Measurements from ENCODE around the gene GIMAP2.

Gene GIMAP2

DNA sequence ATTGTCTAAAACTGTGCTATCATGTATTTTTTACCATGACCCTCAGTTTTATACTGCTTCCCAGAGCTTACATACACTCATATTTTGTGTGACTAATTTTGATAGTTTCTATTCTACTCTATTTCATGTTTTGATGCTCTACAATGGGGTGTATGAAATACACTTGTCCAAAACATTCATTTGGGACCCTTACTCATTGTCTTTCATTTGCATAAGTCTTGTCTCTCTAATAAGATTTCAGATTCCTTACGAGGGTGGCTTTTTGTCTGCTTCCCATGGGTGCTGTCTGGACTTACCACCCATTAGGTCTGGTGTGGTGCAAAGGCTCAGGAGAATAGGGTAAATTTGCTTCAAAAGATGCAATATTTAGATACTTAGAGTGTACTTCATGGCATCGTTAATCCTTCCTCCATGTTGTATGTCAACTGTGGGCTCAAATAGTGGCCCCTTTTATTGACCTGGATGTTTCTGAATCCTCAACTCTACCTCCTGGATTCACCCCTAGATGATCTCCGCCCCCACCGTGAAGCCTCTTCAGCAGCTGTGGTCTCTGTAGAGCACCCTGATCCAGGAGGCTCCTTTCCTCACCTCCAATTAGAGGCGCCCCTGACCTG, 48.1 kb downstream of the GIMAP2 start:
- DNase-seq (ENCODE audit: low spot score): no peak

DNA sequence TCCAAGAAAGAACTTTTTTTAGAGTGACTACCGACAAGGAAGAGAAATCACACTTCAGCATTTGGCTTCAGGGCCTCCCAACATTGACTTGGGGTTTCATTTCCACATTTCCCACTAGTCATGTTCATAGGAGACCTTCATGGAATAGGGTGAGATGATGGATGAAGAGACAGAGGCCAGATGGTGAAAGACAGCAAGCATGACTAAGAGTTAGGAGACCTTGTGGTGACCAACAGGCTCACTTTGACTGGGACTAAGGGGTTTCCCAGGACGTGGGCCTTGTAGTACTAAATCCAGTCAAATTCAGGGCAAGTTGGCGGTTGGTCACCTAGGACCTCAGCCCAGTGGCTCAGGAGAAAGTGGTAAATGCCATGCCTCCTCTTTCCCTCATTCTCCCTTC, 48.7 kb downstream of the GIMAP2 start:
- DNase-seq (ENCODE audit: low spot score): no peak

- no peak for DNase-seq (ENCODE audit: low spot score)
Measured at GRCh38 chr7:150735596-150736358, 50.3 kb downstream of the GIMAP2 start.

DNA sequence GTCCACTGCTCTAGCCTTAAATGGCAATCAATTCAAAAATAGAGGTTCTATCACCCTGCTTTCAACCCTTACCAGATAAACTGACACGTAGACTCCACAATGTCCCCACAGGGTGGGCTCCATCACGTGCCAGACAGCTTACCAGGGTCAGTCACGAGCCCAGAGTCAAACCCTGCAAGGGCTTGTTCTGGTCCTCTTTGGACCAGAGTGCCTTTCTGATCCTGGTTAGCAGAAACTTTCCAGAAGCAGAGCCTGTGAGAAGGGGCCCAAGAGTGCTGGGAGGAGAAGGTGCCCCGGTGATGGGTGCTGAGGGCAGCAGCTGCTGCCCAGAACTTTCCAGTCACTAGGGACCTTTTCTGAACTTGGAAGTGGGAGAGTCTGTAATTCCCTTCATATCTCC, 51.4 kb downstream of the GIMAP2 start:
- no peak for DNase-seq (ENCODE audit: low spot score)

- no peak for DNase-seq (ENCODE audit: low spot score)
Measured at GRCh38 chr7:150737265-150738055, 52.0 kb downstream of the GIMAP2 start, which contains the start of gene GIMAP5. GIMAP5 (plus strand) TSS chr7:150737418; CDS start chr7:150740885, 3,467 bp downstream.

GRCh38 chr7:150738092-150738491, 52.6 kb downstream of the GIMAP2 start:
- no peak for DNase-seq (ENCODE audit: low spot score)

- no peak for DNase-seq (ENCODE audit: low spot score)
Measured at GRCh38 chr7:150738591-150739001, 53.1 kb downstream of the GIMAP2 start.

- DNase-seq (ENCODE audit: low spot score): no peak
Measured at GRCh38 chr7:150739033-150739432, 53.5 kb downstream of the GIMAP2 start.

GRCh38 chr7:150740053-150740452, 54.5 kb downstream of the GIMAP2 start:
- DNase-seq (ENCODE audit: low spot score): no peak

DNA sequence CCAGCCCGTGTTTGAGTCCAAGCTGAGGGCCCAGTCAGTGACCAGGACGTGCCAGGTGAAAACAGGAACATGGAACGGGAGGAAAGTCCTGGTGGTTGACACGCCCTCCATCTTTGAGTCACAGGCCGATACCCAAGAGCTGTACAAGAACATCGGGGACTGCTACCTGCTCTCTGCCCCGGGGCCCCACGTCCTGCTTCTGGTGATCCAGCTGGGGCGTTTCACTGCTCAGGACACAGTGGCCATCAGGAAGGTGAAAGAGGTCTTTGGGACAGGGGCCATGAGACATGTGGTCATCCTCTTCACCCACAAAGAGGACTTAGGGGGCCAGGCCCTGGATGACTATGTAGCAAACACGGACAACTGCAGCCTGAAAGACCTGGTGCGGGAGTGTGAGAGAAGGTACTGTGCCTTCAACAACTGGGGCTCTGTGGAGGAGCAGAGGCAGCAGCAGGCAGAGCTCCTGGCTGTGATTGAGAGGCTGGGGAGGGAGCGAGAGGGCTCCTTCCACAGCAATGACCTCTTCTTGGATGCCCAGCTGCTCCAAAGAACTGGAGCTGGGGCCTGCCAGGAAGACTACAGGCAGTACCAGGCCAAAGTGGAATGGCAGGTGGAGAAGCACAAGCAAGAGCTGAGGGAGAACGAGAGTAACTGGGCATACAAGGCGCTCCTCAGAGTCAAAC, 56.9 kb downstream of the GIMAP2 start:
- DNase-seq (ENCODE audit: low spot score): no peak
